CD14-positive monocyte (primary cell): Measurements from ENCODE around the gene IL13. TPM values are rescaled to one million over a fixed set of nuclear protein-coding genes. Genes with fewer than 3 reads are reported as not detected.
A peak's percentile ranks its signal among the peaks of the same experiment; 100 is the strongest.

ENCODE experiments used
- DNase-seq, 3 donors: peaks; one replicate each; pipeline ENCODE4 v3.0.0-alpha.2; 2011 to 2022
- H2AFZ ChIP-seq: 2 replicates; pipeline ENCODE4 v1.6.0; 2012; ENCODE audit warnings: mild to moderate bottlenecking, low read depth, low read length, inconsistent platforms; ENCODE audit not compliant: insufficient read depth, poor library complexity, severe bottlenecking
- H3K27ac ChIP-seq, 2 donors: 1 replicate in 1 of 2; 2 replicates in 1 of 2; pipeline ENCODE4 v1.5.1; 2012 to 2013; ENCODE audit warnings: low read length in 2 of 2, control low read depth in 1 of 2, inconsistent platforms in 1 of 2, low read depth in 1 of 2, mild to moderate bottlenecking in 1 of 2
- H3K27me3 ChIP-seq, 2 donors: one replicate each; pipeline versions ENCODE4 v1.6.0 to v1.6.1; 2011 to 2013; ENCODE audit warnings: low read length in 2 of 2; ENCODE audit not compliant: control insufficient read depth in 2 of 2, insufficient read depth in 2 of 2
- H3K36me3 ChIP-seq, 2 donors: replicated peaks in 1 of 2; 1 replicate in 1 of 2; 2 replicates in 1 of 2; pipeline versions ENCODE4 v1.5.1 to v1.6.1; 2012 to 2013; ENCODE audit warnings: low read length in 2 of 2, control low read depth in 1 of 2, inconsistent platforms in 1 of 2, mild to moderate bottlenecking in 1 of 2; ENCODE audit not compliant: insufficient read depth in 2 of 2, control insufficient read depth in 1 of 2
- H3K4me1 ChIP-seq, 2 donors: 1 replicate in 1 of 2; 2 replicates in 1 of 2; pipeline versions ENCODE4 v1.5.1 to v1.6.1; 2012 to 2013; ENCODE audit warnings: low read length in 2 of 2, control low read depth in 1 of 2, inconsistent platforms in 1 of 2, mild to moderate bottlenecking in 1 of 2, moderate library complexity in 1 of 2; ENCODE audit not compliant: insufficient read depth in 2 of 2, control insufficient read depth in 1 of 2
- H3K4me2 ChIP-seq: replicated peaks from 2 replicates; pipeline ENCODE3; 2012; ENCODE audit warnings: low read length, moderate library complexity, mild to moderate bottlenecking; ENCODE audit not compliant: poor library complexity, severe bottlenecking; ENCODE audit errors: extremely low read depth
- H3K4me3 ChIP-seq, 3 experiments: fragments of 200-600 bp in 1 of 3; sonication (generic) in 1 of 3; replicated peaks in 1 of 3; 1 replicate in 2 of 3; 2 replicates in 1 of 3; pipeline ENCODE4 v1.5.1; 2011 to 2013; ENCODE audit warnings: low read length in 3 of 3, mild to moderate bottlenecking in 3 of 3, control low read depth in 2 of 3, low read depth in 2 of 3, inconsistent platforms in 1 of 3, moderate library complexity in 1 of 3
- H3K79me2 ChIP-seq: 2 replicates; pipeline ENCODE4 v1.6.0; 2012; ENCODE audit warnings: mild to moderate bottlenecking, control low read depth, inconsistent platforms, low read length, moderate library complexity; ENCODE audit not compliant: insufficient read depth
- H3K9ac ChIP-seq: 2 replicates; pipeline ENCODE4 v1.6.0; 2017; ENCODE audit warnings: low read length, mild to moderate bottlenecking; ENCODE audit not compliant: insufficient read depth, poor library complexity, severe bottlenecking
- H3K9me3 ChIP-seq, 2 donors: replicated peaks in 1 of 2; 1 replicate in 1 of 2; 2 replicates in 1 of 2; pipeline versions ENCODE4 v1.5.1 to v1.6.1; 2012 to 2013; ENCODE audit warnings: low read length in 2 of 2, control low read depth in 1 of 2; ENCODE audit not compliant: control insufficient read depth in 1 of 2, insufficient read depth in 1 of 2
- H4K20me1 ChIP-seq: 2 replicates; pipeline ENCODE4 v1.6.0; 2012; ENCODE audit warnings: mild to moderate bottlenecking, low read length, control low read depth, moderate library complexity; ENCODE audit not compliant: insufficient read depth
- H3K27ac Mint-ChIP-seq, 7 donors: one replicate each; pipeline ENCODE4 v1.8.0; 2020; ENCODE audit warnings: mild to moderate bottlenecking in 7 of 7, mixed read lengths in 7 of 7, moderate library complexity in 6 of 7, inconsistent platforms in 2 of 7
- H3K27me3 Mint-ChIP-seq, 3 donors: one replicate each; pipeline ENCODE4 v1.8.0; 2021 to 2022; ENCODE audit warnings: low read depth in 3 of 3, mild to moderate bottlenecking in 3 of 3, mixed read lengths in 3 of 3, moderate library complexity in 3 of 3, inconsistent platforms in 1 of 3
- H3K36me3 Mint-ChIP-seq, 2 donors: one replicate each; pipeline ENCODE4 v1.8.0; 2020; ENCODE audit warnings: mixed read lengths in 2 of 2, inconsistent platforms in 1 of 2, mild to moderate bottlenecking in 1 of 2
- H3K4me1 Mint-ChIP-seq: one replicate; pipeline ENCODE4 v1.8.0; 2020; ENCODE audit warnings: mild to moderate bottlenecking, mixed read lengths
- H3K4me3 Mint-ChIP-seq, 2 donors: one replicate each; pipeline ENCODE4 v1.8.0; 2020; ENCODE audit warnings: mild to moderate bottlenecking in 2 of 2, mixed read lengths in 2 of 2, moderate library complexity in 1 of 2
- H3K9me3 Mint-ChIP-seq, 7 donors: one replicate each; pipeline ENCODE4 v1.8.0; 2020 to 2022; ENCODE audit warnings: mixed read lengths in 7 of 7, mild to moderate bottlenecking in 6 of 7, moderate library complexity in 6 of 7, inconsistent platforms in 2 of 7
- WGBS: methylation state at CpG from one replicate; pipeline ENCODE4 v1.1.5; 2013; ENCODE audit warnings: missing lambda C conversion rate; ENCODE audit not compliant: insufficient coverage; 5-methylcytosine and 5-hydroxymethylcytosine counted together
- intact Hi-C, 2 donors: fragments of 100-400 bp; cut with micrococcal nuclease; formaldehyde crosslinking; loops; one replicate each; pipeline versions ENCODE4 v1.15.0 to v1.15.1; 2023
- polyA plus RNA-seq, 3 donors: library from polyadenylated mRNA; depleted of rRNA in 1 of 3; unstranded in 2 of 3; stranded (reverse) in 1 of 3; fragments of 300-500 nt in 2 of 3; fragments of >200 nt in 1 of 3; fragmentation: Illumina TruSeq in 2 of 3; gene quantifications; 1 replicate in 2 of 3; 2 replicates in 1 of 3; pipeline ENCODE4 v1.2.3, GENCODE V29; 2012 to 2021
- TF ChIP-seq, protein P1 (sequence below): fragments of 200-600 bp; IDR thresholded peaks from one replicate; pipeline ENCODE4 v1.8.0; 2022; ENCODE audit warnings: antibody characterized with exemption, mild to moderate bottlenecking

IL13 gene
- polyA plus RNA-seq, 3 donors: not detected

DNA sequence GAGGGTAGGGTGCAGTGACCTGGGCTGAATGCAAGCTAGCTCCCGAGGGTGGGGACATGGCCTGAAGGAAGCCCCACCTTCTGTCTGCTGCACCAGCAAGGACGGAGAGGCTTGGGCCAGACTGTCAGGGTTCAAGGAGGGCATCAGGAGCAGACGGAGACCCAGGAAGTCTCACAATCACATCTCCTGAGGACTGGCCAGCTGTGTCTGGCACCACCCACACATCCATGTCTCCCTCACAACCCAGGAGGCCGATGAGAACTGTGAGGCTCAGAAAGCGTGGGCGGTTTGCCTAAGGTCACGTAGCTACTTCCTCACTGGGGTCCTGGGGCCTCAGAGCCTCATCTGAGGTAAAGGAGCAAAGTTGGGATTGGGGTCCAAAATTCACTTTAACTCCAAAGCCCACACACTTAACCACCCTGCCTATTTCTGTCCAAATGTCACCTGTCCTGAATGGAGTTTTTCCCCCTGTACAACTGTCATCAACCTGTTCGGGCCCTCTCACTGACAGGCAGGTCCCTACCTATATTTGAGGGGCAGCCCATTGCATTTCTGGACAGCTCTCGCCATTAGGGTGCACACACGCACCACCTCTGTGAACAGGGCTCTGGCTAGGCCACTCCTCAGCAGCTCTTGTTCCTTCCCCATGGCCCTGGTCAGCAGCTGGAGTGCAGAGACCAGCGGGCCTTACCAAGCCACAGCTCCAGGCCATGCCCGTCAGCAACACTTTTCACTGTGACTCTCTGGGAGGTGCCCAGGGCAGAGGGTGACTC is 3.4 kb downstream of the IL13 start:
- Mint-ChIP-seq H3K27me3 (peaks cover 11 to 17% (median 16%) of the 10 kb centered on the region in 3 donors), H3K9me3 (peaks cover 0 to 7% (median 4%) of the 10 kb centered on the region in 7 donors), H3K4me1 (peaks cover 5% of the 10 kb centered on the region), H3K4me3 (no peak overlapping the region), H3K36me3 (peaks cover 0 to 4% of the 10 kb centered on the region in 2 donors), H3K27ac (no peak overlapping the region)
- Histone ChIP-seq H3K79me2 (no peaks in the 10 kb centered on the region), H3K9me3 (peaks cover 0 to 4% of the 10 kb centered on the region in 2 donors), H3K27ac (no peak overlapping the region), H2AFZ (no peak overlapping the region), H3K4me3 (no peak overlapping the region), H3K4me1 (peaks cover 4% of the 10 kb centered on the region in 2 donors), H4K20me1 (no peaks in the 10 kb centered on the region), H3K36me3 (no peaks in the 10 kb centered on the region), H3K9ac (no peak overlapping the region), H3K27me3 (peaks cover 4 to 10% of the 10 kb centered on the region in 2 donors), H3K4me2 (no peak overlapping the region)
- no peak for DNase-seq
- intact Hi-C loops: no loop called here
- TF ChIP-seq, protein P1, sequence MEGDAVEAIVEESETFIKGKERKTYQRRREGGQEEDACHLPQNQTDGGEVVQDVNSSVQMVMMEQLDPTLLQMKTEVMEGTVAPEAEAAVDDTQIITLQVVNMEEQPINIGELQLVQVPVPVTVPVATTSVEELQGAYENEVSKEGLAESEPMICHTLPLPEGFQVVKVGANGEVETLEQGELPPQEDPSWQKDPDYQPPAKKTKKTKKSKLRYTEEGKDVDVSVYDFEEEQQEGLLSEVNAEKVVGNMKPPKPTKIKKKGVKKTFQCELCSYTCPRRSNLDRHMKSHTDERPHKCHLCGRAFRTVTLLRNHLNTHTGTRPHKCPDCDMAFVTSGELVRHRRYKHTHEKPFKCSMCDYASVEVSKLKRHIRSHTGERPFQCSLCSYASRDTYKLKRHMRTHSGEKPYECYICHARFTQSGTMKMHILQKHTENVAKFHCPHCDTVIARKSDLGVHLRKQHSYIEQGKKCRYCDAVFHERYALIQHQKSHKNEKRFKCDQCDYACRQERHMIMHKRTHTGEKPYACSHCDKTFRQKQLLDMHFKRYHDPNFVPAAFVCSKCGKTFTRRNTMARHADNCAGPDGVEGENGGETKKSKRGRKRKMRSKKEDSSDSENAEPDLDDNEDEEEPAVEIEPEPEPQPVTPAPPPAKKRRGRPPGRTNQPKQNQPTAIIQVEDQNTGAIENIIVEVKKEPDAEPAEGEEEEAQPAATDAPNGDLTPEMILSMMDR: no peak
- 92% methylated on average over 7 of the region's 12 CpGs for WGBS

DNA sequence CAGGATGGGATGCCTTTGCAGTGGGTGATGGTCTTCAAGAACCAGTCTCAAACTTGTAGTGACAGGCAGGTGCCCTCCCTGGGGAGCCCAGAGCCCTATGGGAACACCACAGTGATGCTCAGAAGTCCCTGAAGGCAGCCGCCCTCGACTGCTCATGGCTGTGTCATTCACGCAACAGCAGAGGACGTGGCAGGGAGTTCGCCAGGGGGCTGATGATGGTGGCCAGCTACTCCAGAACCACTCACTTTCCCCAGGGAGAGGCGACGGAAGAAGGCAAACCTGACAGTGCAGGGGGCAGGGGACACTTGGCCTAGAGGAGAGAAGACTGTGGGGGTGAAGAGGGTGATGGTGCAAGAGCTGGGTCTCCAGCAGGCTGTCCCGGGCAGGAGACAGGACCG is 4.0 kb downstream of the IL13 start:
- no peak overlapping the region for H3K9ac ChIP-seq
- H3K4me1 ChIP-seq: no peaks in the 10 kb centered on the region
- H3K27ac ChIP-seq: no peak overlapping the region
- peak overlapping the region in 1 of 7 donors; percentile 1 for H3K27ac Mint-ChIP-seq
- DNase-seq: no peak
- peaks cover 0 to 4% of the 10 kb centered on the region in 2 donors for H3K27me3 ChIP-seq
- 94% methylated on average over 5 of the region's 9 CpGs for WGBS
- H3K9me3 ChIP-seq: no peaks in the 10 kb centered on the region
- no peaks in the 10 kb centered on the region for H3K4me1 Mint-ChIP-seq
- H3K27me3 Mint-ChIP-seq: peaks cover 6 to 11% (median 10%) of the 10 kb centered on the region in 3 donors
- intact Hi-C loops: no loop called here
- H2AFZ ChIP-seq: no peak overlapping the region
- no peaks in the 10 kb centered on the region for H4K20me1 ChIP-seq
- H3K4me2 ChIP-seq: no peak overlapping the region
- H3K4me3 Mint-ChIP-seq: no peak overlapping the region
- TF ChIP-seq, protein P1: no peak
- no peaks in the 10 kb centered on the region for H3K79me2 ChIP-seq
- H3K36me3 Mint-ChIP-seq: no peaks in the 10 kb centered on the region
- H3K9me3 Mint-ChIP-seq: peaks cover 0 to 3% (median 1%) of the 10 kb centered on the region in 7 donors
- H3K36me3 ChIP-seq: no peaks in the 10 kb centered on the region
- no peak overlapping the region for H3K4me3 ChIP-seq
